Effector CD4-positive, alpha-beta T cell (primary cell): ENCODE measurements around the gene RPL21.
"Not testable (repeated sequence)": the region's sequence is repeated elsewhere in the genome, so short reads cannot be mapped to it uniquely, and the experiment has no call there.

Source experiments
- DNase-seq: peaks from one replicate; pipeline ENCODE4 v3.0.0-alpha.2; 2020
- total RNA-seq: gene quantifications from one replicate; lab custom pipeline; 2026; lab: John Stamatoyannopoulos, UW

Gene RPL21
- total RNA-seq = 429 reads per million, percentile 97 among the genes with 10 or more reads in this experiment

- DNase-seq = peak; percentile 89
These were observed at the start of gene RPL21 for GRCh38 chr13:27251166-27252091. TSS of gene RPL21 (plus strand) at chr13:27251558. CDS start at chr13:27253777, 2,219 bp downstream.

DNA sequence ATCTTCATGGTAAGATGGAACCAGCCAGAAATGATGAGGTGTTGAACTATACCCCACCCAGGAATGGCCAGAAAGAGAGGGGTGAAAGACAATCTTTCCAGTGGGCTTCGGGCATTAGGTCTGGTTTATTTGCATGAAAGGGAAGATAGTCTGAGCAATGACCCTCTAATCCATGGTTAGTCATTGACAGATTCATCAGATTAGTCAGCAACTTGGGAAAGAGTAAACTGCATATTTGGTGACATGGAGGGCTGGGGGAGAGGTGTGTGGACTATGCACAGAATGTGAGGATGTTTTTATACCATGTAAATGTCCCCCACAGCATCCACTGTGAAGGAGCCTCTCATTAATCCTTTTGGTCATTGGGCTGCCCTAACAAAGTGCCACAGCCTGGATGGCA is 49.7 kb upstream of the RPL21 start:
- no peak for DNase-seq

DNA sequence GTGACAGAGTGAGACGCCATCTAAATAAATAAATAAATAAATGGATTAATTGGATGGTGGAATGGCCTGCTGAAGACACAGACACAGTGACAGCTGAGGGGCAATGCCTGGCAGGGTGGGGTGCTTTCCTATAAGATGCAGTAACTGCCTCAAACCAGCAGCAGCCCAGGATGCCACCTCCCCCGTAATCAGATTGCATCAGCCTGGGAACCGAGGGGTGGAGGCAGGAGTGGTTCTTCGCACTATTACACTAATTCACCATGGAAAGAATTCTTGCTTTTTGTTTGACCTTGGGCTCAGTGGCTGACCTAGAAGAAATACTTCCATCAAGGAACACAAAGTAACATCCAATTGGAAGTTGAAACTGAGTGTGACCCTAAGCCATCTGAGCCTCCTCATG is 48.2 kb upstream of the RPL21 start:
- DNase-seq = no peak

DNA sequence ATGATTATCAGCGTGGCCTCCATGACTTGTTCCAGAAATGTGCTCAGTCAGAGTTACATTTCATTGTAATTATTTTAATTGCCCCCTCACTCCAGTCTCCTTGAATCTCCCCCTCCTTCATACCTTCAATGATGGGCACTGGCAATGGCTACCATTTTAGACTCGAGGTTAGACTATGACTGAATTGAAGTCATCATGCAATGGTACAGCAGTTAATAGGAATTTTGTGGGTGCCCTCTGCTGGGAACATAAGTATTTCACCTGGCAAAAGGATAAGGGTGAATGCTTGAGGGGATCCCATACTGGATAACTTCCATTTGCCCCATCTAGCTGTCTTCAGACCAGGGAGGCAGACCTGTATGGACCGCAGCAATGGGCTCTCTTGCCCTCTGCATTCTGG is 47.5 kb upstream of the RPL21 start:
- no peak for DNase-seq

- DNase-seq = no peak
These were observed 42.8 kb upstream of the RPL21 start for GRCh38 chr13:27208514-27208913.

DNA sequence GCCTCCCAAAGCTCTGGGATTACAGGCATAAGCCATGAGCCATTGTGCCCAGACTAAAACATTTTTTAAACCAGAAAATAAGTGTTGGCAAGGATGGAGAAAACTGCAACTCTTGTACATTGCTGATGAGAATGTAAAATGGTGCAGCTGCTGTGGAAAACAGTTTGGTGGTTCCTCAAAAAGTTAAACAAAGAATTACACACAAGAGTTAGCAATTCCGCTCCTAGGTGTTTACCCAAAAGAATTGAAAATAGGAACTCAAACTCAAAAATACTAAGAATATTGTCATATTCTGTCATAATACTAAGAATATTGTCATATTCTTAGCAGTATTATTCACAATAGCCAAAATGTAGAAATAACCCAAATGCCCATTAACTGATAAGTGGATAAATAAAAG is 40.1 kb upstream of the RPL21 start:
- DNase-seq = no peak

- no peak for DNase-seq
These were observed 39.5 kb upstream of the RPL21 start for GRCh38 chr13:27211771-27212364.

DNA sequence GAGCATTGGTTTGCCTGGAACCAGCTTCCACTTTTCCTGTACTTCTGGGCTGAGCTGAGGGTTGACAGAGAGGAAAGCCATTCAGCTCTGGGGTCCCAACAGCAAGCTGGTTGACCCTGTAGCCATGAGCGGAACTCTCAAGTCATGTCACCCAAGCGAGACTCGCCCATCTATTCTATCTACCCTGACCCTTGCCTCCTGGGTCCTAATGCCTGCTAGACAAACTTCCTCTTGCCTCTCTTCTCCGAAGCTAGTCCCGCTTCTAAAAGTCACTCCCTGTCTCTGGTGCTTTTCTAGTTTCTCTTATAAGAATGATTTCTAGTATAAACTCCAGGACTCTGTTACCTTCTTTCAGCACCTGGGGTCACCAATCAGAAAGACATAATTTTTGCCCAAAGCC is 38.0 kb upstream of the RPL21 start:
- not testable (repeated sequence) for DNase-seq

- DNase-seq = not testable (repeated sequence)
These were observed 33.6 kb upstream of the RPL21 start for GRCh38 chr13:27217791-27218190.

DNA sequence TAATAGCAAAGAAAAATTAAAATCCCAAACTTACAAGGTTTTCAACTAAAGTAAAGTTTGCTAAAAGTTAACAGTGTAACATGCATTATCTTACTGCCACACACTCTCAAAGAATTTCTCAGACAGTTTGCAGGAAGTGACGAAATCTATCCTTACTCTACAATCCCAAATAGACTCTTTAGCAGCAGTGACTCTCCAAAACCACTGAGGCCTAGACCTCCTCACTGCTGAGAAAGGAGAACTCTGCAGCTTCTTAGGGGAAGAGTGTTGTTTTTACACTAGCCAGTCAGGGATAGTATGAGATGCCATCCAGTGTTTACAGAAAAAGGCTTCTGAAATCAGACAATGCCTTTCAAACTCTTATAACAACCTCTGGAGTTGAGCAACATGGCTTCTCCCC is 32.5 kb upstream of the RPL21 start:
- not testable (repeated sequence) for DNase-seq

GRCh38 chr13:27219611-27220010 is 31.7 kb upstream of the RPL21 start:
- no peak for DNase-seq

DNA sequence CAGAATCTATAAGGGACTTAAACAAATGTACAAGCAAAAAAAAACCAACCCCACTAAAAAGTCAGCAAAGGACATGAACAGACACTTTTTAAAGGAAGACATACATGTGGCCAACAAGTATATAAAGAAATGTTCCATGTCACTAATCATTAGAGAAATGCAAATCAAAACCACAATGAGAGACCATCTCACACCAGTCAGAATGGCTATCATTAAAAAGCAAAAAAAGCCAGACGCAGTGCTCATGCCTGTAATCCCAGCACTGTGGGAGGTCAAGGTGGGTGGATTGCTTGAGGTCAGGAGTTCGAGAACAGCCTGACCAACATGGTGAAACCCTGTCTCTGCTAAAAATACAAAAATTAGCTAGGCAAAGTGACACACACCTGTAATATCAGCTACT is 29.3 kb upstream of the RPL21 start:
- DNase-seq = not testable (repeated sequence)

GRCh38 chr13:27226991-27227390 is 24.4 kb upstream of the RPL21 start:
- DNase-seq = no peak

DNA sequence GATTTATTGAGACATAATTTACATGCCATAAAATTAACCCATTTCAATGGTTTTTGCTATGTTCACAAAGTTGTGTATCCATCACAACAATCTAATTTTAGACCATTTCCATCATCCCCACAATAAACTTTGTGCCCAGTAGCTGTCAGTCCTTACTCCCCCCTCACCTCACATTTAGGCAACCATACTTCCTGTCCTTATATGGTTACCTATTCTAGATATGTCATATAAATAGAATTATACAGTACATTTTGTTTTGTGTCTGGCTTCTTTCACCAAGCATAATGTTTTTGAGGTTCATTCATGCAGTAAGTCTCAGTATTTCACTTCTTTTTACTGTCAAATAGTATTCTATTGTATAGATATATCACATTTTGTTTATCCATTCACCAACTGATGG is 23.2 kb upstream of the RPL21 start:
- DNase-seq = no peak

DNA sequence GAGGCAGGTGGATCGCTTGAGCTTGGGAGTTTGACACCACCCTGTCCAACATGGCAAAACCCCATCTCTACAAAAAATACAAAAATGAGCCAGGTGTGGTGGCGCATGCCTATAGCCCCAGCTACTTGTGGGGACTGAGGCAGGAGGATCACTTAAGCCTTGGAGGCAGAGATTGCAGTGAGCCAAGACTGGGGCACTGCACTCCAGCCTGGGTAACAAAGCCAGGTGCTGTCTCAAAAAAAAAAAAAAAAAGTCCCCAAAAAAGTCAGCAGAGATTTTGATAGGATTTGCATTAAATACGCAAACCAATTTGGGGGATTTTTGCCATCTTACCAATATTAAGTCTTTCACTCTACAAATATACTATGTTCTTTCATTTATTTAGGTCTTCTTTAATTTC is 21.7 kb upstream of the RPL21 start:
- DNase-seq = no peak

- DNase-seq = no peak
These were observed 17.4 kb upstream of the RPL21 start for GRCh38 chr13:27233964-27234363.

- no peak for DNase-seq
These were observed 14.9 kb upstream of the RPL21 start for GRCh38 chr13:27236478-27236877.

DNA sequence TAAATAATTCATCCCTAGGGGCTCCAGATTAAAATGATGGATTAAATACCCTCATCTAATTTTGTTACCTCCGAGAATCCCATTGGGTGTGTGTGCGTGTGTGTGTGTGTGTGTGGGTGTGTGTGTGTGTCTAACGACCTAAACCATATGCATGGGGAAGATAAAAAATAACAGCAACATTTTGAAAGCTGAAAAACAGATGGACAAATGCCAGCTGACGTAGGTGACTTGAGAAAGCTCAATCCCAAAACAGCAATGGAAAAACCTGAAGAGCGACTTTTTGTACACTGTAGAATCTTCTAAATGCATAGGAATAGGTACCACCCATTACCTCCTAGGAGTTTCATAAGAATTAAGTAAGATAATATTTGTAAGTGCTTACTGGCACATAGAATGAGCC is 8.7 kb upstream of the RPL21 start:
- no peak for DNase-seq

GRCh38 chr13:27245610-27246009 is 5.7 kb upstream of the RPL21 start:
- DNase-seq = no peak

DNA sequence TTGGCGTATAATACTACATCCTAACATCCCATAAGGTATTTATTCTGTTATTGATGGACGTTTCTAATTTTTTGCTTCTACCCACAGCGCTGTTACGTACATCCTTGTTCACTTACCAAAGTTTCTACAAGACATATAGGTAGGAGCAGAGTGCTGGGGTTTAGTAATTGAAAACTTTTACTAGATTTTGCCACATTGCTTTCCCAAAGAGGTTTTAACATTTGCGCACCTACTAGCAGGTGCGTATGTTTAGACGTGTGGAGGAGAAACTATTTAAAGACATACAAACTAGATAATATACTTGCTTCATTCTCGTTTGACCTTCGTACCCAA is 559 bp upstream of the RPL21 start:
- DNase-seq = no peak

- no peak for DNase-seq
These were observed 1.1 kb downstream of the RPL21 start for GRCh38 chr13:27252467-27252866.

GRCh38 chr13:27257233-27257568 is 5.8 kb downstream of the RPL21 start:
- no peak for DNase-seq

DNA sequence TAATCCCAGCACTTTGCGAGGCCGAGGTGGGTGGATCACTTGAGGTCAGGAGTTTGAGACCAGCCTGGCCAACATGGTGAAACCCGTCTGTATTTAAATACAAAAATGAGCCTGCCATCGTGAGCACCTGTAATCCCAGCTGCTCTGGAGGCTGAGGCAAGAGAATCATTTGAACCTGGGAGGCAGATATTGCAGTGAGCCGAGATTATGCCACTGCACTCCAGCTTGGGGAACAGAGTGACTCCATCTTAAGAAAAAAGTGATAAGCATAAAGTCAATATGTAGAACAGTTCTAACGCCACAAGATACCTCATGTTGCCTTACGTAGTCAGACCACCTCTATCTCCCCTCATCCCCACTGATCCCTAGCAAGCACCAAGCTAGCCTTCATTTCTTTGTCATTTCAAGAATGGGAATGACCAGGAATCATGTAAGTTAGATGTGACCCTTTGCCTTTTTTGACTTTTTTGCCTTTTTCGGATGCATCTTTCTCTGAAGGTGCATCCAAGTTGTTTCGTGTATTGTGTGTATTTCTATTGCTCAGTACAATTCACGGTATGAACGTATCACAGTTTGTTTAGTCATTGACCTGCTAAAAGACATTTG is 6.4 kb downstream of the RPL21 start:
- no peak for DNase-seq
